Stimulated activated CD8-positive, alpha-beta memory T cell treated with anti-CD3 and anti-CD28 coated beads, Interleukin-7, amount 100 ng/mL, for 4 hours (primary cell): ENCODE data around the gene CX3CR1.
"Not testable (repeated sequence)": the region's sequence is repeated elsewhere in the genome, so short reads cannot be mapped to it uniquely, and the experiment has no call there.

ENCODE experiments used
- DNase-seq, 2 donors: peaks; one replicate each; pipeline ENCODE4 v3.0.0-alpha.2; 2020; ENCODE audit warnings: low read depth in 2 of 2

The CX3CR1 gene, protein sequence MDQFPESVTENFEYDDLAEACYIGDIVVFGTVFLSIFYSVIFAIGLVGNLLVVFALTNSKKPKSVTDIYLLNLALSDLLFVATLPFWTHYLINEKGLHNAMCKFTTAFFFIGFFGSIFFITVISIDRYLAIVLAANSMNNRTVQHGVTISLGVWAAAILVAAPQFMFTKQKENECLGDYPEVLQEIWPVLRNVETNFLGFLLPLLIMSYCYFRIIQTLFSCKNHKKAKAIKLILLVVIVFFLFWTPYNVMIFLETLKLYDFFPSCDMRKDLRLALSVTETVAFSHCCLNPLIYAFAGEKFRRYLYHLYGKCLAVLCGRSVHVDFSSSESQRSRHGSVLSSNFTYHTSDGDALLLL

DNA sequence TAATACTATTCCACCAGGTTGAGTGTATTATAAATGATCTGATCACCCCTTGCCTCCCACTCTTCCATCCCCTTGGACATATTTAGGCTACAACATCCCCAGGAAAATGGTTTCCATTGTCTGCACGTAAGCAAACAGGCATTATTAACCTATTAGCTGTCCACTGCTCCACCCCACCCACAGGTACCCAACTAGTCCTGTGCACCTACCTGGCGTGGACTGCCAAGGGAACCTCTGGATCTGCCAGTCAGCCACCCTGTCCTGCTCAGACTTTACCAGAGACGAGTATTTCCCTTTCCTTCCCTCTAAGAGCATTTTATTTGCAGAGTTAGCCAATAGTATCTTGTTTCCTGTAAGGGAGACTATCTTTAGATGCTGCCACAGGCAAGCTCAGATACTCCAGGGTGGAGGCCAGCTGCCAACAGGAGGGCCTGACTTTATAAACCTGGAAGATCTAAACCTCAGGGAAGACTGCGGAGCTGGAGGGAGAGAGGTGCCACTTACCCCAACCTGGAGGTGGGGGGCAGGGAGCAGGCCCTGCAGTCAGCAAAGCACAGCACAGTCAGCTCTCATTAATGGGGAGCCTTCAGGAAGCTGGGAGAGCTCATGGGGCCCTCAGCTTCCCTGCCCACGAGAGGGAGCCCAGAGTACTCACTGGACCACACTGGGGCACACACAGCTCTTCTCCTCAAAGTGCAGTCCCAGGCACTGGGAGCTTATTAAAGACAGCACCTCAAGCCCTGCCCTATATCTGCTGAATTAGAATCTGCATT is at the start of gene CX3CR1:
Gene CX3CR1, minus strand, starts transcription at position 292 of the 773 bp plus-strand sequence. CDS start 13,527 bp downstream, outside the sequence.
- DNase-seq: no peak

DNA sequence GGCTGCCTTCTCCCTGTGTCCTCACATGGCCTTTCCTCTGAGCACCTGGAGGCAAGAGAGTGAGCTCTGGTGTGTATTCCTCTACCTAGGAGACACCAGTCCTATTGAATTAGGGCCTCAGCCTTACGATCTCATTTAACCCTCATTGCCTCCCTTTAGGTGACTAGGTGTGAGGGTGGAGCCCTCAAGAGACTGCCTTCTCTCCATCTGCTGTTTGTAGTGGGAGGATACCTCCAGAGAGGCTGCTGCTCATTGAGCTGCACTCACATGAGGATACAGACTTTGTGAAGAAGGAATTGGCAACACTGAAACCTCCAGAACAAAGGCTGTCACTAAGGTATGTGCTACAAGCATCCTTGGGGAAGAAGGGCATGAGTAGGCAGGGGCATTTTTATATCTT is 49.7 kb upstream of the CX3CR1 start, which contains the start of gene CCR8:
Gene CCR8, plus strand, starts transcription at position 217 of the 400 bp plus-strand sequence. CDS start 2,623 bp downstream, outside the sequence.
- no peak for DNase-seq

DNA sequence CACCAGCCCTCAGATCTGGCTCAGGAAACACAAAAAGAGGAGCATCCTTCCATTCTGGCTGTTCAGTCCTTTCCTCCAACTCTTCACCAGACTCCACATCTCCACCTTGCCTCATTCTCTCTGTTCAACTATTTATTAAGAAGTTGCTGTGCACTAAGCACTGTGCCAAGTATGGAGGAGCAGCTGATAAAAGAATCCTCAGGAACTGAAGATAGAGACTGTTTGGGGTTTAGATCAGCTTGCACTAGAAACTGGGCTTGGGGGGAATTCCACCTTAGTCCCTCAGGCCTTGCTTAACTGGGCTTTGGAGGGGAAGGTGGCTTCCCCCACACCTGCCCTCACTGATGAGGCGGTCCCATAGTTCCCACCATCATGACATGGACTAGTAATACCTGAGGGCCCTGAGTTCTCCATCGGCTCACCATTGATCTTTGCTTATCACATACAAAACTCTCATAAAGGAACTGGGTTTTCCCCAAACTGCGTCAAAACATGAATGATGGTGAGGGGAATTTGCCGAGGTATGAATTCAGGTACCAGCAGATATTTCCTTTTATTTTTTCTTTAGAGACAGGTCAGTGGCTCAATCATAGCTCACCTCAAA is 48.0 kb upstream of the CX3CR1 start:
- DNase-seq: no peak

DNA sequence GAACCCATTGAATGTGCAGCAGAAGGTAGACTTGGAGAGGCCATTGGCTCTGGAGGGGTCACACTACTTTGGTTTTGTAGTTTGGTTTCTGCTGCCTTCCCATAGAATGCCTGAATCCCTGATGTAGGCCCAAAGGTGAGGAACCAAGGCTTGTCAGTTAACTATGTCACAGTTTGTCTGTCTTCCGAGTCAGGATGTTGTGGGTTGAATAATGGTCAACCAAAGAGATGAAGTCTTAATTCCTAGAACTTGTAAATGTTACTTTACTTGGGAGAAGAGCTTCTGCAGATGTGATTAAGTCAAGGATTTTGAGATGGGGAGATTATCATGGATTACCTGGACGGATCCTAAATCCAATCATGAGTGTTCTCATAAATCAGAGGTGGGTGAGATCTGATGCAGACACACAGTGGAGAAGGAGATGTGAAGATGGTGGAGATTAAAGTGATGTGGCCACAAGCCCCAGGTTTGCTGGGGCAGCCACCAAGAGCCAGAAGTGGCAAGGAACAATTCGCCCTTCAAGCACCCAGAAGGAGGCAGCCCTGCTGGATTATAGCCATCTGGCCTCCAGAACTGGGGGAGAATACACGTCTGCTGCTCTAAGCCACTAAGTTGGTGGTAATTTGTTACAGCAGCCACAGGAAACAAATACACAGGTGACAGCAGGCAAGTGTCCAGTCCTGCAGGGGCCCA is 47.4 kb upstream of the CX3CR1 start:
- no peak for DNase-seq

DNA sequence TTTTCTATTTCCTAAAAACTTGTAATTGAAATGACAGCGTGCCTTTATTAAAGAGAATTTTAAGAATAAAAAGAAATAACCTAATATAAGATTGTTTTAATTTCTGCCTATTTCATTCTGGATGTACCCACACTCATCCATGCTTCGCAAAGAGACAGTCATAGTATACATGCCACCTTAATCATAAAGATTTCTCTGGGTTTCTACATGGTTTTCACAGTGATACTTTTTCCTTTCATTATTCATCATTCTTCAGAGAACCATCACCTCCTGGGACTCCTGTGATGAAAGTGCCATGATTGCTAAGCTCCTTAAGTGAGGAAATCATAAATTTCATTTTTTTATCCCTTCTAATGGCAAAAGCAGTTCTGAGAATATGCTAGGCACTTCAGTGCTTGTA is 45.4 kb upstream of the CX3CR1 start:
- DNase-seq: no peak

DNA sequence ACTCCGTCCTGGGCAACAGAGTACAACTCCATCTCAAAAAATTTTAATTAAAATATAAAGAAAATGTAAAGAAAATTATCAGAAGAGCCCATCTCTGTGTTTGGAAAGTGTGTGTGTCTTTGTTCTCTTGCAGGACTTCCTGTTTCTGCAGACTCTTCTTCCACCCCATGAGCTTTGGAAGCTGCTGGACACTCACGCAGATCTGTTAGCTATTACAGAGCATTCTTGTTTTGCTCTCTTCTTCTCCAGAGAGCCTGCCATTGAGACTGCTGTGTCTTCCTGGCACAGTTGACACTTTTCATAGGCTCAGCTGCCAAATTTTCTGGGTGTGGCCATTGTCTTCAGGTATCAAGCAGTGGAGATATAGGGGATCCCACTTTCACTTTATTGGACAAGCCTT is 43.7 kb upstream of the CX3CR1 start:
- no peak for DNase-seq

DNA sequence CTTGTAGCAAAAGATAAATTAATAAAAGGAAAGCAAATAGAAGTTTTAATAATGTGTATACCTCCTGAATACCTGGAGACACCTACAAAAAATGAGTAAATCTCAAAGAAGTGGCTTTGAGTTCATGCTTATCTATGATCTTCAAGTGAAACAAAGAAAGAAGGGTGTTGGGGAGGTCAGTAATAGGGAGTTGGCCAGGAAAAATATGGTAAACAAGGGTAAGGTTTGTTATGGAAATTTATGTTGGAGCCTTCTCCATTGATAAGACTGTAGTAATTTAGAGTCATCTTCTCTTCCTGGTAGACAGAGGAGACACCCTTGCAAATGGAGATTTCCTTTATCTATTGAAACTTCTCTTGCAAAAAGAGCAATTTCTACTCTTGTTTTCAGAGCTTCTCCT is 43.1 kb upstream of the CX3CR1 start:
- no peak for DNase-seq

DNA sequence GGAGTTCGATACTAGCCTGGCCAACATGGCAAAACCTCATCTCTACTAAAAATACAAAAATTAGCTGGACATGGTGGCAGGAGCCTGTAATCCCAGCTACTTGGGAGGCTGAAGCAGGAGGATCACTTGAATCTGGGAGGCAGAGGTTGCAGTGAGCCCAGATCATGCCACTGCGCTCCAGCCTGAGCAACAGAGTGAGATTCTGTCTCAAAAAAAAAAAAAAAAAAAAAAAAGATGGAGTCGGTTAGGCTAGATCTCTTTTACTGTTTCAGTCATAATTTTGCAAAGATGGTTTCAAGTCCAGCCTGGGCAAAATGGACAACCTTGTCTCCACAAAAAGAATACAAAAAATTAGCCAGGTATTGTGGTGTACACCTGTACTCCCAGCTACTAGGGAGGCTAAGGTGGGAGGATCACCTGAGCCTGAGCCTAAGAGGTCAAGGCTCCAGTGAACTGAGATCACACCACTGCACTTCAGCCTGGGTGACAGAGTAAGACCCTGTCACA is 42.4 kb upstream of the CX3CR1 start:
- DNase-seq: not testable (repeated sequence)

DNA sequence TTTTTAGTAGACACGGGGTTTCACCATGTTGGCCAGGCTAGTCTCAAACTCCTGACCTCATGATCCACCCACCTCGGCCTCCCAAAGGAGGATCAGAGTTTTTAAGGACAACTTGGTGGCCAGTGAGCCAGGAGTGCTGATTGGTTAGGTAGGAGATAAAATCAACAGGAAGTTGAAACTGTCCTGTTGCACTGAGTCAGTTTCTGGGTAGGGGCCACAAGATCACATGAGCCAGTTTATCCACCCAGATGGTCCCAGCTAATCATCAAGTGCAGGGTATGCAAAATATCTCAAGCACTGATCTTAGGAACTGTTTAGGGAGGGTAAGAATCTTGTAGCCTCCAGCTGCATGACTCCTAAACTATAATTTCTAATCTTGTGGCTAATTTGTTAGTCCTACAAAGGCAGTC is 41.7 kb upstream of the CX3CR1 start:
- DNase-seq: not testable (repeated sequence)

DNA sequence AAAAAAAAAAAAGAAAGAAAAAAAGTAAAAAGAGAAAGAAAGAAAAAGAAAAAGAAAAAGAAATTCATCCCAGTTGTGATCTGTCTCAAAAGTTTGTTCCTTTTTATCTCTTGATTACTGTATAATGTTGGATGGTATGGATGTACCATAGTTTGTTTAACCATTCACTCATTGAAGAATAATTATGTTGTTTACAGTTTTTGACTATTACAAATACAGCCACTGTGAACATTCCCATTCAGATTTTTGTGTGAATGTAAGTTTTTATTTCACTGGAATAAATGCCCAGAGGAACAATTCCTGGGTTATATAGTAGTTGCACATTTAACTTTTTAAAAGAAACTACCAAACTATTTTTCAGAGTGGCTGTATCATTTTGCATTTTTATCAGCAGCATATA is 39.4 kb upstream of the CX3CR1 start:
- DNase-seq: no peak

DNA sequence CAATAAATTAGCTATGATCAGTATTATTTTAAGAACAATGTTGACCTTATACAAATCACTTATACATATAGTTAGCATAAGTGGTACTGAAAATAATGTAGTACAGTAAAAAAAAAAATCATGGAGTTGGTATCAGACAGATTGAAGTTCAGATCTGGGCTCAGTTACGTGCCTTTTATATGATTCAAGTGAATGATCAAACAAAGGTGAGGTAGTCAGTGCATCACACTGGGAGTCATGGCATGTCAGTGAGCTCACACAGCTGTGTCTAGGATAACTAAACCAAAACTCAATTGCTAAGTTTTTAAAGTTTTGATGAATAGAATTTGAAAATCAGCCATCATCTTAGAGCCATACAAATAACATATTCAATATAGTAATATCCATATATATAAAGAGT is 38.5 kb upstream of the CX3CR1 start:
- DNase-seq: no peak

DNA sequence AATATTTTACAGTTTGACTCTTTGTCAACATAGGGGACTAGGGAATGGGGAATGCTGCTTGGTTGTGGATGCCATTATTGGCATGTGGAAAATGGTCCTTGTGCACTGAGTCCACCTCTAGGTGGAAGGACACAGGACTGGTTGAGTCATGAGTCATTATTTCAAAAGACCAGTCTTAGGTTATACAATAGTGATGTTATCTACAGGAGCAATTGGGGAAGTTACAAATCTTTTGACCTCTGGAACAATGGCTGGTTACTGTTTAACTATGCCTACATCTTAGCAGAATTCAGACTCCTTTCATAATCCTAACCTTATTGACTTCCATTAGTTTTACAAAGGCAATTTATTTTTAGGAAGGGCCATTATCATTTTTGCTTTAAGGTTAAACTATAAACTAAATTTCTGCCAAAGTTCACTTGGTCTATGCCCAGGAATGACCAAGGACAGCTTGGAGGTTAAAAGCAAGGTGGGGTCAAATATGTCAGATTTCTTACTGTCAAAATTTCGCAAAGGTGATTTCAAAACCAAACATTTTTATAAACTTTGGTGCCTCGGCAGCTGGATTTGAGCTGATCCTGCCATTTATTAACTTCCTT is 37.8 kb upstream of the CX3CR1 start:
- no peak for DNase-seq

DNA sequence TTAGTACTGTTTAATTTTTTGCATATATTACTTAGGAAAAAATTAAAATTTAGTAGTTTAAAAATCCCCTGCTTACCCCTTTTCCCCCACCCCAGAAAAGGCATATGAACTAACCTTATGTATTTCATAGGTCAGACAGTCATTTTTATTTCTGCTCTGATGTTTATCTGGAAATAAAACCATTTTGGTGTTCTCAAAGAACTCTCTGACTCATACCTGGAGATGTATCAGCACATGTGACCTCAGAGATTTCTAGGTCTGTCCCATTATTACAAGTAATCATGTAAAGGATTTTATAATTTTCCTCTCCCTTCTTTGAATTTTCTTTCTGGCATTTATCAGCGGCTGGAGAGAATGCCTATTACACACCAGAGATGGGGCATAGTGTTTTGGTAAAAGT is 35.6 kb upstream of the CX3CR1 start:
- DNase-seq: no peak

DNA sequence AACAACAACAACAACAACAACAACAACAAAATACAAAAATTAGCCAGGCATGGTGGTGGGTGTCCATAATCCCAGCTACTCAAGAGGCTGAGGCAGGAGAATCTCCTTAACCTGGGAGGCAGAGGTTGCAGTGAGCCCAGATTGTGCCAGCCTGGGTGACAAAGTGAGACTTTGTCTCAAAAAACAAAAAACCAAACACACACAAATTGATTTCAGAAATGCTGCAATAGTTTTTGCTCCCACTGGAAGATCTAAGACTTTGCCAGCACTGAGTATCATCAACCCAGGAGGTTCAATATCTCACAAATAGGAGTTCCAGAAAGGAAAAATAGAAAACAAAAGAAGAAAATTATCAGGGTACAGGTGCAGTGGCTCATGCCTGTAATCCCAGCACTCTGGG is 33.5 kb upstream of the CX3CR1 start:
- no peak for DNase-seq

DNA sequence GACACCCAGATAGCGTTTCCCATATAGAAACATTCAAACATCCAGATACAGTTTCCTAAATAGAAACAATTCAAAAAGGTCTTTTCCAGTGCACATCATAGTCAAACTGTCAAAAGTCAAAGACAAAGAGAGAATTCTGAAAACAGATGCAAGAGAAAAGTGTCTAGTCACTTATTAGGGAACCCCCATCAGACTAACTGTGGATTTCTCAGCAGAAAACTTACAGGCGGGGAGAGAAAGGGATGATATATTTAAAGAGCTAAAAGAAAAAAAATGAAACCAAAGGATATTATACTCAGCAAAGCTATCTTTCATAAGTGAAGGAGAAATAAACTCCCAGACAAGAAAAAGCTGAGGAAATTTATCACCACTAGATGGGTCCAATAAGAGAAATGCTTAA is 22.3 kb upstream of the CX3CR1 start:
- DNase-seq: no peak

DNA sequence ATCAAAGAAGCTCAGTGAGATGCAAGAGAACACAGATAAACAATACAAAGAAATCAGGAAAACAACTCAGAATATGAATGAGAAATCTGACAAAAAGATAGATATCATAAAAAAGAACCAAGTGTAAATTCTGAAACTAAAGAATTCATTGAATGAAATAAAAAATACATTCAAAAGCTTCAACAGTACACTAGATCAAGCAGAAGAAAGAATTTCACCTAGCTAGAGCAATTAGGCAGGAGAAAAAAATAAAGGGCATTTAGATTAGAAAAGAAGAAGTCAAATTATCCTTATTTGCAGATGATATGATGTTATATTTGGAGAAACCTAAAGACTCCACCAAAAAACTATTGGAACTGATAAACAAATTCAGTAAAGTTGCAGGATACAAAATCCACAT is 19.4 kb upstream of the CX3CR1 start:
- DNase-seq: no peak

DNA sequence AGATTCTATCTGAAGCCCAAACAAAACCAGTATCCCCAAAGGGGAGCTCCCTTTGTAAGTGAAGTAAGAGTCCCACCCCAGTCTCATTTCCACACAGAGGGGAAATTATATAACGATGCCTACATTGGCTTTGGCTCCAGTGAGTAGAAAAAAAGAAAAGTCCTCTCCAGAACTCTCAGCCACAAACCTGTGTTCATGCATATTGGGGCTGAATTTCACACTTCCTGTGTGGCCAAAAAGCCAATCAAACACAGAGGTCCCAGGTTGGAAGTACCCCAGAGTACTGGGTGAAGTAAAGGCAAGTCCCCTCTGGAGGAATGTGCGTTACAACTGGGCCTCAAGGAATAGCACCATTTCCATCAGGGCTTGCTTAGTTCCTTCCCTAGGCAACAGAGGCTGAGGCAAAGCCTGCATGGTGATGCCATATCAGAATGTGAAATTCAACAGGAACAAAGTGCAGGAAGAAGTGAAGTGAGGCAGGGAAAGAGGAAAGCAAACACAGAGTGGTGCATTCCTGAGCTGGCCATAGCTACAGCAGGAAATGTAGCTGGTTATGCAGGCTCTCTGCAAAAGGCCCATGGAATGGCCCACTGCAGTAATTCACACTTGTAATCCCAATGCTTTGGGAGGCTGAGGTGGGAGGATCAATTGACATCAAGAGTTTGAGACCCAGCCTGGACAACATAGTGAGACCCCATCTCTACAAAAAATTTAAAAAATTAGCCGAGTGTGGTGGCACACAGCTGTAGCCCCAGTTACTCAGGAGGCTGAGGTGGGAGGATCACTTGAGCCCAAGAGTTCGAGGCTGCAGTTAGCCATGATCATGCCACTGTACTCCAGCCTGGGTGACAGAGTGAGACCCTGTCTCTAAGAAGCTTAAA is 16.6 kb upstream of the CX3CR1 start:
- DNase-seq: no peak

DNA sequence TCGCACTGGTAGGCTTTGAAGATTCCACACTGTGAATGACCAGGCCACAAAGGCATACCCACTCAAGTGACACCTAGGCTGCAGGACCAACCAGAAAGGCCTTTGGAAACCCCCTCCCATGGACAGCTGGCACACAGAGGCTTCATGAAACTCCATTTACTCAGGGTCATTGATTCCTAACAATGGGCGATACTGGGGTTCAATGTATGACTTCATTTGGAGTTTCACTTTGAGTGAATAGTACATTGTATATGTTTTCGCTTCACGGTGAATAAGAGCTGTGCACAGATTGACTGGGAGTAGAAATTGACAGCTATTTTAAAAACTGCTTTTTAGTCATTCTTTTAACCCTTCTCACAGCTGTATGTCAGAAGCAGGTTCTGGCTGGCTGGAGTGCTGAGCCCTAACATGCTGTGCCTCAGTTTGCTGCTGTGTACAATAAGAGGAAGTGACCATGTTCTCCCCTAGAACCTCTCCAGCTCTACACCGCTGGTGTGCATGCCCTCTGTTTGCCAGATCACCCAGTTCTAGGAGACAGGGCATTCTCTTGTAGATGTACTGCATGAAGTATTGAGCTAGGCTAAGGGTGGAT is 15.4 kb upstream of the CX3CR1 start:
- DNase-seq: no peak

DNA sequence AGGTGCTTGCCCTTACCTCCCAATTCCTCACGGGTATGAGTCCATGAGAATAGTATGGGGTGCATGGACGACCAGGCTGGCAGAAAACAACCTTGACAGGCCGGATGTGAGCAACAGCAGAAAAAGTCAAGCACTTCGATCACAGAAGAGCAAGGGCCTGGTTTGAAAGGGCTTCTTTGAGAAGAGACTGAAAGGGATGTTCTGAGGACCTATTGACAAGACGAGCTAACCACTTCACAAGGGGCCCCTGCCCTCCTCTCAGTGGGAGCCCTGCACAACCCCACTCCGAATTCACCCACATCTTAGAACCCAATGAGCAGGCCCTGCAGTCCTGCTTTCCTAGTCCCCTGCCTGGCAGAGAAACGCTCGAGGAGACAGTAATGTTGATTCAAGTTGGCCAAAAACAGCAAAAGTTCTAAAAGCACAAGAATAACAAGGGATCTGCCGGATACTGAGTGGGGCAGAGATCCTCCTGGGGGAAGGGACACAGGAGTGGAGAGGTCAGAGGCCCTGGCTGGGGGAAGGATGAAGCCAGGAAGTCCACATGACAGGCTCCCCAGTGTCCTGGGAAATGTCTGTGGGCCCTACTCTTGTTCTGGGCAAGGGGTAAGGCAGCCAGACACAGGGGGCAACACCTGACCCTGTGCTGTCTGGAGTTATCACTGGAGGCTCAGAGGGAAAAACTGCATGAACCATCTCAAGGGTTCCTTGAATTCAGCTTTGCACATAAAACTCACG is 14.8 kb upstream of the CX3CR1 start:
- DNase-seq: no peak
